HG02798 (cell line): ENCODE data around the gene PCA3.

ENCODE experiments used
- ATAC-seq: cut with Tn5 transposase; IDR thresholded peaks from one replicate; pipeline ENCODE4 v1.9.1; 2021; ENCODE audit warnings: mild to moderate bottlenecking; ENCODE audit not compliant: unreplicated experiment, poor library complexity

Gene PCA3

DNA sequence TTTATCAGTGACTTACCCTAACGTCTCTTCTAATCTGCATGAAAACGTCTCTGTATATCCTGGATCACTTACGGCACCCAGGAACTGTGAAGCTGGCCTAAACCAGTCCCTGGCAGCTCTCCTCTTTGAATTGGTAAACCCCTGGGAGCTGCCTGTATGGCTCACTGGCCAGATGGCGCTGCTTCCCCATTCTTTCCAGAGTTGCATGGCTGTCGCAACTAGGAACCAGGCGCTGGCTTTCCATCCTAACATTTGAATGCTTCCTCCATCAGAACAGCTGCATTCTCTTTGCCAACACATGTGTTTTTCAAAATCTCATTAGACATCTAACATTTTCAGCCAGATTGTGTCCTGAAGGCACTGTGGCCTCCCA, 8.0 kb upstream of the PCA3 start:
- peak; percentile 24 for ATAC-seq

DNA sequence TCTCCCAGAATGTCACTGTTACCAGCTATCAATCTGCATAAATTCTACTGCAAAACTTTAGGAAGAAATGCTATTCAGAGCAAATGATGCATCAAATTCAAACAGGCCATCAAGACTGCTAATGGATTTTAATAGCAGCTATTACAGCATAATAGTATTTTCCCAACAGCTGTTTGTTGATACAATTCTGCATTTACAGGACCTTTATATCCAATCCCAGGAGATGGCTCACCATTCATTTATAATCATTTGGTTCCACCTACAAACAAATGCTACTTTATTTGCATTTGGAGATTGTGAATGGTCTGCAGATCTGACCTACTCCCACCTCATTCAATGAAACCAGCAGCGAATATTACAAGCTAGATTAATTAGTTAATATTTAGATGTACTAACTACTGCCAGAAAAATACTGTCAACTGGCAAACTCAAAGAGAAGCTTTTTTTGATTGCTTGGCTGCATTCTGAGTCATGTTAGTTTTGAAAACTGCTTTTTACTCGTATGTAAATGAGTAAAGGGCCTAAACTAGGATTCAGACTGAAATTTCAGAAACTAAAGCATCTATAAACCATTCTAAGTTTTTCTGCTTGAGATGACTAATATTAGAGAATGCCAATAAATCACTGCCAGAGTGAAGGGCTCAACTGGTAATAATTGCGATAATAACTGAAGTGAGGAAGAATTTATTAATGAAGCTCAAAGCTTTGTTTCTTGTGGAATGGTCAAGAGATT, 7.1 kb upstream of the PCA3 start:
- no peak for ATAC-seq

DNA sequence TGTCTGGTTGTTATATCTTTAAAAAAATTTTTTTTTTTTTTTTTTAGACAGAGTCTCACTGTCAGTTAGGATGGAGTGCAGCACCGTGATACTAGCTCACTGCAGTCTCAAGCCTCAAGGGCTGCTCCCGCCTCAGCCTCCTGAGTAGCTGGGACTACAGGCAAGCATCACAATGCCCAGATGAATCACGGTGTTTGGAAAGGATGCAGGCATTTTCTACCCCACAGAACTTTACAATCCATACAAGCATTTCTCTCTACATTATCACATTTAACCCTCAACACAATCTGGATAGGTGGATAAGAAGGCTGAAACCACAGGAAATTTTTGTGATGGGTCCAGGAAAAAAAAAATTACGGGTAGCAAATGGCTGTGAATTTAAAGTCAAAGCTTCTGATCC, 5.8 kb upstream of the PCA3 start:
- ATAC-seq: no peak

DNA sequence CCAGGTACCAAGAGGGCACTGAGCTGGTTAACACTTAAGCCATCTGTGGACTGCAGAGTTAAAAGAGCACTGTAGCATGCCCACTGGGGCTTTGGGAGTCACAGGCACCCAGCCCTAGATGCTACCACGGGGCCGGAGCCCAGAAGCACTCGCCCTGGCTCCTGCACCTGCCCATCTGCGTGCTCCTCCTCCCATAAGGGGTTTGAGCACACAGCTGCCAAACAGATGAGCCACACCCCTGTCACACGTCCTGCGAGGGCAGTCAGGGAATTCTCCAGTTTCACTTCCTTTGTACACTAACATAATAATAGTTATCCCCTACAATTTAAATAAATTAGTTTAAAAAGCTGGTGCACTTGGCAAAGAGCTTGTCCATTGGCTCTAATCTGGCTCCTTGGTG, 4.5 kb upstream of the PCA3 start:
- no peak for ATAC-seq

DNA sequence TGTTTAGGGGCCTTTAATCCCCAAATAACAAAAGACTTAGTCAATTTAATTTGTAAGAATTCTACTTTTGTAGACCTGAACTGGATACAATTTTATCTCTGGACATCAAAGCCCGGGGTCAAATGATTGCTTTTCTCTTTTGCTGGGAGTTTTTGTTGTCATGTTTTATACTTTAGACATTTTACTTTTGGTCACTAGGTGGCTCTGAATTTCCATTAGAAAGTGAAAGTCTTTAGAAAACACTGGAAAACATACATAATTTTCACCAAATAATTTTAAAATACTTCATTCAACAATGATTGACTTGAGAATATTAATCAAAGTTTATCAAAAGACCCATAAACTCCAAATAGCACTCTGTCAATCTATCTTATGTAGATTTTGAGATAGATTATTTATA, 2.8 kb upstream of the PCA3 start:
- no peak for ATAC-seq

DNA sequence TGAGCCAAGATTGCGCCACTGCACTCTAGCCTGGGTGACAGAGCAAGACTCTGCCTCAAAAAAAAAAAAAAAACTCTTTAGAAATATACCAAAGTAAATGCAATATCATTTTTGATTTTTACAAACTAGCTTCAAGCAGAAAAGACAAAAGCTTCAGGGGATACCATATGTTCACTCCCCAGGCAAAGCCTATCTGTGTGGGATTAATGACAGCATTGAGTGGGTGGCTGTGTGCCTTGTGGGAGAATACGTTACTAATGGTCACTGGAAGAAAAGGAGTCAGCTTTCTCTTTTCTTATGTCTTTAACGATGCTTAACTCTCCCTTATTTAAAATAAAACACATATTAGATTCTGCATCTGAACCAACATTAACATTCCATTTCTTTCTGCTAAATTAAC, 1.9 kb downstream of the PCA3 start:
- ATAC-seq: no peak

DNA sequence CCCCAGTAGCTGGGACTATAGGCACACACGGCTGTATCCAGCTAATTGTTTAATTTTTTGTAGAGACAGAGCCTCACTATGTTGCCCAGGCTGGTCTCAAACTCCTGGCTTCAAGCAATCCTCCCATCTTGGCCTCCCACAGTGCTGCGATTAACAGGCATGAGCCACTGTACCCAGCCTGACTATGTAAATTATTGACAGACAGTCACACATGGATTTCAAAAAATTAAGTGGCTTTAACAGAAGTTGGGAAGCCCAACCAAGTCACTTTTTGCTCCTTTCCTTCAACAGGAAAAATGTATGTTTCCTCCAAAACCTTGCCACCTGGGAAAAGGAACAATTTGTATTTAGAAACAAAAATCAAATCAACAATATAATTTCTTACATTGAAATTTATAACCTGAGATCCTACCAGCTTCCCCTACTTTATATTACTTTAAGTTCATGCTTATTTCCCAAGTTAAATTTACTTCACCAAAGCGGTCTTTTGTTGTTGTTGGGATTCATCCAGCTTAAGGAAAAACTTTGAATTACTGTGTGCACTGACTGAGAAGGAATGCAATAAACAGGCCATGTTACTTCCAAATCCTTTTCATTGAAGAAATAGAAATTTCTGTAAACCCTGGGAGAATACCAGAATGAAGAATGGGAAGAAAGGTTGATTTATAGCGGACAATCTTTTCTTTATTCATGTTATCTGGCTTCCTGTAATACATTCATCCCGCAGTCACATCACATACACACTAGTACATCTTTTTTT, 8.6 kb downstream of the PCA3 start:
- no peak for ATAC-seq

DNA sequence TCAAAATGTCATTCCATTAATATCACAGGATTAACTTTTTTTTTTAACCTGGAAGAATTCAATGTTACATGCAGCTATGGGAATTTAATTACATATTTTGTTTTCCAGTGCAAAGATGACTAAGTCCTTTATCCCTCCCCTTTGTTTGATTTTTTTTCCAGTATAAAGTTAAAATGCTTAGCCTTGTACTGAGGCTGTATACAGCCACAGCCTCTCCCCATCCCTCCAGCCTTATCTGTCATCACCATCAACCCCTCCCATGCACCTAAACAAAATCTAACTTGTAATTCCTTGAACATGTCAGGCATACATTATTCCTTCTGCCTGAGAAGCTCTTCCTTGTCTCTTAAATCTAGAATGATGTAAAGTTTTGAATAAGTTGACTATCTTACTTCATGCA, 20.6 kb downstream of the PCA3 start:
- no peak for ATAC-seq

DNA sequence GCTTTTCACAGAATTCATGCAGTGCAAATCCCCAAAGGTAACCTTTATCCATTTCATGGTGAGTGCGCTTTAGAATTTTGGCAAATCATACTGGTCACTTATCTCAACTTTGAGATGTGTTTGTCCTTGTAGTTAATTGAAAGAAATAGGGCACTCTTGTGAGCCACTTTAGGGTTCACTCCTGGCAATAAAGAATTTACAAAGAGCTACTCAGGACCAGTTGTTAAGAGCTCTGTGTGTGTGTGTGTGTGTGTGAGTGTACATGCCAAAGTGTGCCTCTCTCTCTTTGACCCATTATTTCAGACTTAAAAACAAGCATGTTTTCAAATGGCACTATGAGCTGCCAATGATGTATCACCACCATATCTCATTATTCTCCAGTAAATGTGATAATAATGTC, 21.3 kb downstream of the PCA3 start:
- no peak for ATAC-seq

DNA sequence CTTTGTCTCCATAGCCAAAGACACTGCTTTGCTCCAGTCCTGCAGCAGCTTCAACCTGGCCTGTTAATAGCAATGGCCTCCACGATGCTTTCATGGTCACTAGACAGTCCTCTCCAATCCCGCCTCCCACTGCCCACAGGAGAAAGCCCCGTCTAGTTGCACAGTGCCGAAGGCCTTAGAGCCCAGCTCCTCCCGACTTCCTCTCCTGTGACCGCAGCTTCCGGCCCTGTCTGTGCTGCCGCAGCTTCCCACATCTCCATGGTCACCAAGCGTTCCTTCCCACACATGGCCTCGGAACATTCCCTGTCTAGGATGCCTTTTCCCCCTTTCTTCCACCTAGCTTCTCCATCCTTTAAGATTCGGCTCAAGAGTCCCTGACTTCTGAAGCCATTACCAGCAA, 23.4 kb downstream of the PCA3 start:
- no peak for ATAC-seq

DNA sequence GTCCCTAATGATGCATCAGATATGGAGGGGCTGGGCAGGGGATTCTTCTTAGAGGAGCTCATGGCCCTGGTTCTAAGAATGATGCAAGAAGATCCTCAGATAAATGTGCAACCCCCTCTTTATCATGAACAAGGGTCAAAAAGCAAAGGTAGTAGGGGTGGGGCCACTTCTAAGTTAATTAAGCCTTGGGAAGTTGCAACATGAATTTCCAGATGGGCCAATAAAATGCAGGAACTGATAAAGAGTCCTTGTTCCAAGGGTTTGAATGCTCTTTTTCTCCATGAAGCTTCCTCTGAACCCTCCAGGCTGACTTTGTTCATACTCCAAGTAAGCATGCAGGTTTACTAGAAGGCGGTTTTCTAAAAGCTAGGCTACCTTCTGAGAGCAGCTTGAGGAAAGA, 25.6 kb downstream of the PCA3 start:
- ATAC-seq: no peak

DNA sequence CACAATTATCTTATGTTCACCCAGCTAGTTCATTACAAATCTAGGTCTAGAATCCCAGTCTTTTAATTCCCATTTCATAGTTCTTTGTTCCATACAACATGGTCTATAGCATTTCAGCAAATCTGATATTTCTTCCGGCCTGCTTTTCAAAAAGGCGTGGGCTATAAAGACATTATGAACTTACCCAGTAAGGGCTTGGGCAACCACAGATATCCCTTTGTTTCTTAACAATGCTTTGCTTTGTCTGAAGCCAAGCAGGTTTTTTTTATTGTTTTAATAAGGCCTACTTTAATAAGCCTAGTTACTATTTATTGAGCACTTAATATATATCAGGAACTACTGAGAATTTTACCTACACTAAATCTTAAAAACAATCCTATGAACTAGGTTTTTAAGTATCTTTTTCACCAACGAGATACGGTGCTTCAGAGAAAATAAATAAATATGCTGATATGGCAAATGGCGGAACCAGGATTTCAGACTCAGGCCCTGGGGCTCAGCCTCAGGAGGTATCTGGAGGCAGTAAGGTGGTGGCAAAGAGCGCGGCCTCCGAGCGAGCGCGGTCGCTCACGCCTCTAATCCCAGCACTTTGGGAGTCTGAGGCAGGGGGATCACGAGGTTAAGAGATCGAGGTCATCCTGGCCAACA, 29.7 kb downstream of the PCA3 start:
- no peak for ATAC-seq

DNA sequence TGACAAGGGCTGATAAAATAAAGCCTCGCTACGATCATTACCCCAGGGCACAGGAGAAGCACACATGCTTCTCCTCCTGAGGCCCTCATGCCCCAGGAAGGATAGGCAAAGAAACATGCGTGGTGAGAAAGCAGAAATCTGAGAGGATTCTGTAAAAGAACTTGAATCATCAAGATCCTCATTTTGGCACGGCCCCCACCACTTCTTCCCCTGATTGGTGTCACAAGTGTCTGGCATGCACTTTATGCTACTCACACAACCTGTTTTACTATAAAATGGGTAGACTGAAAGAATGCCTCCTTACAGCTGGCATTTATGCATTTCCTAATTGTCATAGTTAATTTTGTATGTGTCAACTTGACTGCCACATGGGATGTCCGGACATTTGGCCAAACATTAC, 32.1 kb downstream of the PCA3 start:
- no peak for ATAC-seq

DNA sequence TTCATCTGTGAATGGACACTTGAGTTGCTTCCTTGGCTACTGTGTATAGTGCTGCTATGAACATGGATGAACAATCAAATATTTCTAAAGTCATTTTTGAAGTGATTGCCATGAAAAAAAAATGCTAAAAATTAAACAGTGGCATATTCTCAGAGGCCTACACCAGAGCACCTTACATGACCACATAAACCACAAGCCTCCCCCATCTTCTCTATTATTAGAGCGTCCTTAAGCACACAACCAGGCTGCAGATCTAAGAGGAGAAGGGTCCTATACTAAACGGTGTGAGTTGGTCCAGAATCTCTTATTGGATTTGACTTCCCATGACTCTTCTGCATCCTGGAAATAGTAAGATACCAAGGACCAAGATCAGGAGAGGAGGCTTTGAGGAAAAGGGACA, 34.3 kb downstream of the PCA3 start:
- ATAC-seq: no peak

DNA sequence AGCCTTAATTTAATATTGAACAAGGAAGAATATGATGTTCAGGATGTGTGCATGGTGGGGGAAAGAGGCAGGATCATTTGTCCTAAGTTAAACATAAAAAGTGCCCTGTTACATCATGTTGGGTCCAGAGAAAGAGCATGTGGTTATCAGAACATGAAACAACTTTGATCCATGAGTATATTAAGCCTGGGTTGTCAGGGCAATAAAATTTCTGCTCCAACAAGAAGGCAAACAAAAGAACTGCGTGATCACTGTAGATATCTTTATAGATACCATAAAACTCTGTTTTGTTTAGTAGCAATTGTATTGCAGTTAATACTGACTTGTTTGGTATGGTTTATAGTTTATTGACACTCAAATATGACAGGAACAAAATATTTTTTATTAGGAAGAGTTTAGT, 35.2 kb downstream of the PCA3 start:
- no peak for ATAC-seq

DNA sequence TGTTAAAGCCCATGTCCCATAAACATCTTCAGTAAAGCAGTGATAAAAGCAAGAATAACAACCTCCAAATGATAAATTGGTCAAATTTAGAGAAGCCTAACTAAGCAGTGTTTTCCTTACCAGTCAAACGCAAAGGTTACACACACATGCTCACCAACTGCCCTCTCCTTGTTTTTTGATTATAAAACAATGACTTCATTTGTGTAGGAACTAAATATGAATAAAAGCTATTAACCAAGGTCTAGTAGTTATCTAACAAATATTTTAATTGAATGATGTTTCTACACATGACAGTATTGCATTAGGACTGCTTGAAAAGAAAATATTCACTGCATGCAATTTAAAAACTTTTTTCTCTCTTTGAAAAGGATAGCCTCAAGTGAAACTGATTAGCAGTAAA, 36.7 kb downstream of the PCA3 start:
- no peak for ATAC-seq

DNA sequence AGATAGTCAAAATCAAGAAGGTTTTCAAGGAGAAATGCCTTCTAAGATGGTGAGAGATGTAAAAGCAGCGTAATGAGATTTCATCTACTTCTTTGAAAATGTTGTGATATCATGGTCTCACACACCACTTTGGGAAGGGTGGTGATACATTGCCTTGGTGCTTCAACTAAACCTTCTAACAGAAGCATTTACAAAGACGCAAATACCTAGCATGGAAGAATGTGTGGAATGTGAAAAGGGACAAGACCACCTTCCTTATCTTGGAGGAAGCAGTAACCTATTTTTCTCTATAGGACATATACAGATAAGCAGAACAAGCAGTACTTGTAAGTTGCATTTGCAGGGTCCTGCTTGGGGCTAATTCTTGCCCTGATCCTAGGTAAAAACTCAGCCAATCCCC, 38.8 kb downstream of the PCA3 start:
- no peak for ATAC-seq

DNA sequence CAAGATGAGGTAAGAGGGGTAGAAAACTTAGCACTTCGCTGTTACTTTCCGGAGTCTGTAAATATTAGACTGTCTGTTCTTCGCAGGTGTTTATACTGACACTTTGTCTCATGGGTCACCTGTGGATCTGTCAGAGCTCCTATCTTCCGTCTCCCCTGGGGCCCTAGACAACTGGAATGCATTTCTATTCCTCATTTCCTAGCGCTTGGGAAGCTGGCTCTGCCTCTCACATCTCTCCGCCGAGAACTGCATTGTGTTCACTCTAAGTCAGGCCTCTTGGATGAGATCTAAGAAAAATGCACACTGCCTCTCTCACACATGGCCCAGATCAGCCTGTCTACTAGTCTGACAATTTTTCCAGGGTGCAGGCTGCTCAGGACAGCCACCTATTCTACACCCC, 39.5 kb downstream of the PCA3 start:
- ATAC-seq: no peak

DNA sequence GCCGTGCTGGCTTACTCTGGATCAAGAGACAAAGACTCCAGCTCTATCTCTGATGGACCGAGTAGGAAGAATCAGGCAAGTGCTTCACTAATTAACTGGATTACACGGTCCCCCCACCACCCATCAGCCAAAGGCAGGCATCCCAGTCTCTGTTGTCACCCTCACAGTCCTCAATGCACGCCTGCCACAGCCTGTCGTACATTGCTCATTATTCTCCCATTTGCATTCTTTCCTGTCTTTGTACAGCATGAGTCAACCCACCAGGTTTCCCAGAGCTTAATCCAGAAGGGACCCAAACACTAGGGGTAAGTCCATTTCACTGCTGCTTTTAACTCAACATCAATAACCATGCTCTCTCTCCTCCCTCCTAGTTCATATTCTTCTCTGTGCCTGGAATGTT, 44.4 kb downstream of the PCA3 start:
- no peak for ATAC-seq

DNA sequence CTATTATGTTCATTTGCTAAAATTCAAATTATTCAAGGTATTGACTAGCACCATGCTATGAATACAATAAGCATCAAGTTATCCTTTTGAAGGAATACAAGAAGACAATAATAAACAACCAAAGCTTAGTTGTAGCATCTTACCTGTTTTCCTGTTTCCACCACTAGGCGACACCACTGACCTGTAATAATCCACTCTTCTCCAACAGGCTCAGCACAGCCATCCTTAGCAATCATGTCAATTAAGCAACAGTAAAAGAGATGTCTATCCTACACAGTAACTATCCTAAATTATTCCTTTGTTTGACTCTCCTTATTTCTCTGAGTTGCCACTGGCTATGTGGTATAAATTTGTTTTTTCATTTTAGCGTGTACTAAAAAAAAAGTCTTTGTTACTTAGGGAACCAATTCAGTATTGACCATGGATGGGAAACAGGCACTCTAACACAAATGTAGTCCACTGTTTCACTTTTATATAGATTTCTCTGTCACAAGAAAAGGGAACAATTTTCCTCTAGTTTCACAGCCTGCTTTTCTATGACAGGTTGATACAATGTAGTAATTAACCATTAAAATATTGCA, 46.2 kb downstream of the PCA3 start:
- ATAC-seq: peak; percentile 87

DNA sequence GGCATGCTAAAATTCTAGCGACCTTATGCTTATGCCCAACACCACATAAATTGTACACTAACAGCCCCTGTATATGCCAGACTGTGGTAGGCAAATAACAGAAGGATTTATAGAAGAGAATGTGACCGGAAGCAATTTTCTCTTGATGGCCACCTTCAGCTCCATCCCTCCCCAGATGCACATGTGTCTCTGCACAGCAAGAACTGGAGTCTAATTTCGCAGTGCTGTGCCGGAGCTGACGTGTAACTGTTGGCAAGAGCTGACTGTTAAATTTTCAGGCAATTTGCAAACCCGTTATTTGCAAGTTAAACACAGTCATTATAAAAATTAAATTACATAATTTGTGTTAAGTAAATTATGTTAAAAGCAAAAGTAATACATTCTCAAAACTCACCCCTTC, 48.4 kb downstream of the PCA3 start:
- ATAC-seq: no peak
